GM18502 (cell line): ENCODE data around the gene TNIK.

ENCODE experiments used
- ATAC-seq: cut with Tn5 transposase; IDR thresholded peaks from one replicate; pipeline ENCODE4 v1.9.1; 2021; ENCODE audit warnings: mild to moderate bottlenecking; ENCODE audit not compliant: unreplicated experiment, poor library complexity

The TNIK gene

GRCh38 chr3:171218069-171218468 is 242.1 kb downstream of the TNIK start:
- ATAC-seq: no peak

GRCh38 chr3:171213907-171214306 is 246.3 kb downstream of the TNIK start:
- no peak for ATAC-seq

- no peak for ATAC-seq
Measured at GRCh38 chr3:171213178-171213577, 247.0 kb downstream of the TNIK start.

GRCh38 chr3:171212648-171213047 is 247.6 kb downstream of the TNIK start:
- no peak for ATAC-seq

- ATAC-seq: peak; percentile 75
Measured at GRCh38 chr3:171206283-171206682, 253.9 kb downstream of the TNIK start.

GRCh38 chr3:171204942-171205341 is 255.3 kb downstream of the TNIK start:
- no peak for ATAC-seq

GRCh38 chr3:171201825-171202224 is 258.4 kb downstream of the TNIK start:
- no peak for ATAC-seq

- ATAC-seq: no peak
Measured at GRCh38 chr3:171200750-171201088, 259.5 kb downstream of the TNIK start.

- no peak for ATAC-seq
Measured at GRCh38 chr3:171200052-171200749, 260.0 kb downstream of the TNIK start.

- ATAC-seq: no peak
Measured at GRCh38 chr3:171199473-171199829, 260.8 kb downstream of the TNIK start.

- ATAC-seq: no peak
Measured at GRCh38 chr3:171198781-171199472, 261.3 kb downstream of the TNIK start.

GRCh38 chr3:171195686-171196085 is 264.5 kb downstream of the TNIK start:
- no peak for ATAC-seq

- no peak for ATAC-seq
Measured at GRCh38 chr3:171194965-171195364, 265.2 kb downstream of the TNIK start.

GRCh38 chr3:171193693-171194092 is 266.5 kb downstream of the TNIK start:
- no peak for ATAC-seq

- no peak for ATAC-seq
Measured at GRCh38 chr3:171192176-171192854, 267.9 kb downstream of the TNIK start.

- no peak for ATAC-seq
Measured at GRCh38 chr3:171190668-171191067, 269.5 kb downstream of the TNIK start.

- ATAC-seq: peak; percentile 64
Measured at GRCh38 chr3:171189394-171190080, 270.7 kb downstream of the TNIK start.

- ATAC-seq: peak; percentile 40
Measured at GRCh38 chr3:171187706-171188290, 272.4 kb downstream of the TNIK start.

GRCh38 chr3:171186817-171187500 is 273.2 kb downstream of the TNIK start:
- no peak for ATAC-seq

GRCh38 chr3:171186383-171186782 is 273.8 kb downstream of the TNIK start:
- ATAC-seq: no peak
